Vagina (tissue), 2 donors: Measurements from ENCODE around the gene LRMDA.

Experiments used
- CTCF ChIP-seq, 3 experiments: fragments of 450-650 bp in 2 of 3; fragments of 200-600 bp in 1 of 3; sonication (generic) in 1 of 3; IDR thresholded peaks; one replicate each; pipeline ENCODE4 v1.5.1; 2017 to 2019; ENCODE audit warnings: antibody characterized with exemption in 3 of 3, mild to moderate bottlenecking in 2 of 3, moderate library complexity in 2 of 3
- POLR2A ChIP-seq, 2 donors: fragments of 450-650 bp; IDR thresholded peaks; one replicate each; pipeline ENCODE4 v1.6.1; 2017; ENCODE audit warnings: antibody characterized with exemption in 2 of 2, mild to moderate bottlenecking in 2 of 2, moderate library complexity in 2 of 2
- POLR2AphosphoS5 ChIP-seq, 2 donors: sonication (generic); formaldehyde crosslinking; IDR thresholded peaks; one replicate each; pipeline ENCODE4 v1.9.0; 2017; ENCODE audit warnings: antibody characterized with exemption in 2 of 2, mild to moderate bottlenecking in 2 of 2, low read depth in 1 of 2; ENCODE audit not compliant: insufficient read depth in 1 of 2

GRCh38 chr10:76091926-76092325 is 660.5 kb downstream of the LRMDA start:
- TF ChIP-seq POLR2A (IDR thresholded peaks at IDR 0.05) = no peak
- TF ChIP-seq CTCF (IDR thresholded peaks at IDR 0.05) = no peak
- TF ChIP-seq POLR2AphosphoS5 (IDR thresholded peaks at IDR 0.05; ENCODE audit: insufficient read depth in 1 of 2, low read depth in 1 of 2) = no peak
